Measurements from ENCODE around the gene MRPL10.

The MRPL10 gene

GRCh38 chr17:47831003-47831933, at the start of gene MRPL10, which contains the start of gene LRRC46:
Gene MRPL10 (minus strand): TSS chr17:47831541. CDS start chr17:47831511, 30 bp downstream.
Gene LRRC46 (plus strand): TSS chr17:47831670. CDS start chr17:47831990, 320 bp downstream.
- DNase-seq (ENCODE audit: low read depth in 2 of 2), result peak; percentile 82 to 83

GRCh38 chr17:47879776-47880454, 48.6 kb upstream of the MRPL10 start:
- no peak for DNase-seq (ENCODE audit: low read depth in 2 of 2)

GRCh38 chr17:47879028-47879585, 47.8 kb upstream of the MRPL10 start:
- no peak for DNase-seq (ENCODE audit: low read depth in 2 of 2)

GRCh38 chr17:47878203-47879027, 47.1 kb upstream of the MRPL10 start:
- DNase-seq (ENCODE audit: low read depth in 2 of 2), result no peak

- no peak for DNase-seq (ENCODE audit: low read depth in 2 of 2)
Measured at GRCh38 chr17:47877368-47878034, 46.2 kb upstream of the MRPL10 start.

- no peak for DNase-seq (ENCODE audit: low read depth in 2 of 2)
Measured at GRCh38 chr17:47875011-47875985, 44.0 kb upstream of the MRPL10 start.

GRCh38 chr17:47873200-47874090, 42.1 kb upstream of the MRPL10 start:
- DNase-seq (ENCODE audit: low read depth in 2 of 2), result no peak

DNA sequence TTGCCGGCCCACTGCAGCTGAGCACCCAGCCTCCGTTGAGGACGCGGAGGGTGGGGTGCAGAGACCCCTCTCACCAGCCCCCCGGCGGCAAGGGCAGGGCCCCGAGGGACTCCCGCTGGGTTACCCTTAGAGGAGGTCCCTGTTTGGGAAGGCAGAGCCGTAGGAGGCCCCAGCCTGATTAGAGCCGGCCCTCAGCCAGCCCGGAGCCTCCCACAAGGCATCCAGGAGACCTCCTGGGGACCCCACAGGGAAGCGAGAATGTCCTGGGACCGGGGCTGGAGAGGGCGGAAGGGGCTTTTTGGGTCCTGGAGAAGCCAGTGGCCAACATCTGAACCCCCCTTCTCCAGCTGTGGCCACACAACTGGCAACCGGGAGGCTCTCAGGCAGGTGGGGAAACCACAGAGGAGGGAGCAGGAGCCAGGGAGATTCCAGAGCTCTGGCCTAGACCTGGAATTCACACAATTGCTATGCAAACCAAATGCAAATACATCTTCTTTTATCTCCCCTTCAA, 41.4 kb upstream of the MRPL10 start:
- no peak for DNase-seq (ENCODE audit: low read depth in 2 of 2)

- DNase-seq (ENCODE audit: low read depth in 2 of 2), result no peak
Measured at GRCh38 chr17:47872019-47872650, 40.8 kb upstream of the MRPL10 start.

- no peak for DNase-seq (ENCODE audit: low read depth in 2 of 2)
Measured at GRCh38 chr17:47871048-47871447, 39.7 kb upstream of the MRPL10 start.

- no peak for DNase-seq (ENCODE audit: low read depth in 2 of 2)
Measured at GRCh38 chr17:47870056-47870455, 38.7 kb upstream of the MRPL10 start.

- DNase-seq (ENCODE audit: low read depth in 2 of 2), result no peak
Measured at GRCh38 chr17:47869114-47869513, 37.8 kb upstream of the MRPL10 start.

- no peak for DNase-seq (ENCODE audit: low read depth in 2 of 2)
Measured at GRCh38 chr17:47867813-47868533, 36.6 kb upstream of the MRPL10 start.

- no peak for DNase-seq (ENCODE audit: low read depth in 2 of 2)
Measured at GRCh38 chr17:47866941-47867340, 35.6 kb upstream of the MRPL10 start.

GRCh38 chr17:47864791-47865216, 33.5 kb upstream of the MRPL10 start:
- no peak for DNase-seq (ENCODE audit: low read depth in 2 of 2)

DNA sequence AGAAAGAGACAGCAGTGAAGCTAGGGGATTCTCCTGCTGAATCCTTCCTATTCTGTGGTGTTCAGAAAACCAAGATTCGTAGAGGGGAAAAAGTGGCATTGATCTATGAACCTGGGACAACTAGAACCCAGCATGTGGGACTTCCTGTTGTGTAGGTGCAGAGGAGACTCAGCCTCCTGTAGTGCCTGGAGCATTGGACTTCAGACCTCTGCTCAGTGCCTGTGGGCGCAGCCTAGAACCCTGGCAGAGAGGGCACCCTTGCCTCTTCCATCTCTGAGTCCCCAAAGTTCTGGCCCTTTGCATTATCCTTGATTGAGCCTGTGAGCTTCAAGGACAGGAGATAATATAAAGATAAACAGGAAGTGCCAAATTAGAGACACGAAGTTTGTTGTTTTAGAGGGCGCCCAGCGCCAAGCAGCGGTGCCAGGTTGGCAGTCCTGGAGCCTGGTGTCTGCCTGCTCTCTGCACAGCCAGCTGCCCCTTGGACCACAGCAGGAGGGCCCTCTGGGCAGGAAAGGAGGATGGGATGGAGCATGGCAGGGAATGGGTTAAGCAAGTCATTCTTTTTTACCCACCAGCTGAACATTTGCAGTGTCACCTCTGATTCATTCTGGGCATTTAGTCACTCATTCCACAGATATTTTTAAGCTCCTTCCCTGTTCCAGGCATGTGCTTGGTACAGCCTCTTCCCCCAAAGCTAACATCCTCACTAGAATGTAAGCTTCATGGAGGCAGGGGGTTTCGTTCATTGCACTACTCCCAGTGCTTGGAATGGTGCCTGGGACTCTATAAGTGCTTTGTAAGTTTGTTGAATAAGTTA, 31.5 kb upstream of the MRPL10 start:
- DNase-seq (ENCODE audit: low read depth in 2 of 2), result peak; percentile 43

Data from fibroblast of skin of left quadriceps (primary cell).